Esophagus mucosa (tissue), 1 donor: ENCODE measurements around the gene SND1. TPM values are rescaled to one million over a fixed set of nuclear protein-coding genes. Genes with fewer than 3 reads are reported as not detected.

Source experiments
- ATAC-seq: fragments of 200-7000 bp; cut with Tn5 transposase; one replicate; pipeline ENCODE4 v1.9.1; 2020
- total RNA-seq: library from RNA; stranded (reverse); gene quantifications from one replicate; pipeline ENCODE4 v1.2.4, GENCODE V29; 2023
- donor health status: DM: yes; HTN: yes; CAD: no.

The SND1 gene
- 115 TPM for total RNA-seq

- peak; percentile 99 for ATAC-seq
These were observed at the start of gene SND1 for GRCh38 chr7:127651556-127652332. Gene SND1, plus strand, starts transcription at chr7:127652194. Its CDS starts 180 bp downstream, at chr7:127652374.

DNA sequence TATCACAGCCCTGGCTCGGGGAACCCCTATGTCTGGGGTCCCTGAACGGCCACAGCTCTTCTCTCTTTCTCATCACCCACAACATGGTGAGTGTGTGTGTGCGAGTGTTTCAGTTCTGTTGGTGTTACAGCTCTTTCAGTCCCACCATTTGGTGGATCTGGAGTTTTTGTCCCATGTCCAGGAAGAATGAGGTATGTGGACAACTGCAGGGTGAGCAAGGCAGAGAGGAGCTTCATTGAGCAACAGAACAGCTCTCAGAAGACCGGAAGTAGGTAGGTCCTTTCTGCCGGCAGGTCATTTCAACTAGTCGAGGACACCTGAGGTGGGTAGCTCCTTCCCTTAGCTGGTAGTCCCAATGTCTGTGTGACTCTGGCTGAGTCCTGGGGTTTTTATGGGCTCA lies 43.5 kb upstream of the SND1 start:
- ATAC-seq, result no peak

DNA sequence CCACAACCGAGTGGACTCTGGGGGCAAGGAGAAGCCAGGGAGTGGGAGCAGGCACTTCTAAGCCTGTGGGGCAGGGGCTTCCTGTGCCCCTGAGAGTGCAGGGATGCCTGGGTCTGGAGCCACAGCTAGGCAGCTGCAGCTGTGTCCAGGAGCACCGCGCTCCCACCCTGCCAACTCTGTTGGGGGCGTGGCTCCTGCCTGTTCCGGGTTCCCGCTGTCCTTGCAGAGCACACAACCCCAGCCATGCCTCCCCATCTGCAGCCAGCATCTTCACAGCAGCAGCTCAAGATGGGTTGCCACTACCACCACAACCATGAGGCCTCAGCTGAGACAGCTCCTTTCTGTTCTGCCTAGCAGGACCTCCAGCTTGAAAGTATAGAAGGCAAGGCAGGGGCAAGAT lies 42.7 kb upstream of the SND1 start:
- no peak for ATAC-seq

- no peak for ATAC-seq
These were observed 39.7 kb upstream of the SND1 start for GRCh38 chr7:127612263-127612662.

- no peak for ATAC-seq
These were observed 35.3 kb upstream of the SND1 start for GRCh38 chr7:127616724-127617123.

- ATAC-seq, result no peak
These were observed 34.0 kb upstream of the SND1 start, which contains the start of gene PAX4 for GRCh38 chr7:127618042-127618441. Gene PAX4, minus strand, starts transcription at chr7:127618142. Its CDS starts 2,214 bp downstream, at chr7:127615928.

- no peak for ATAC-seq
These were observed 33.2 kb upstream of the SND1 start for GRCh38 chr7:127618775-127619174.

DNA sequence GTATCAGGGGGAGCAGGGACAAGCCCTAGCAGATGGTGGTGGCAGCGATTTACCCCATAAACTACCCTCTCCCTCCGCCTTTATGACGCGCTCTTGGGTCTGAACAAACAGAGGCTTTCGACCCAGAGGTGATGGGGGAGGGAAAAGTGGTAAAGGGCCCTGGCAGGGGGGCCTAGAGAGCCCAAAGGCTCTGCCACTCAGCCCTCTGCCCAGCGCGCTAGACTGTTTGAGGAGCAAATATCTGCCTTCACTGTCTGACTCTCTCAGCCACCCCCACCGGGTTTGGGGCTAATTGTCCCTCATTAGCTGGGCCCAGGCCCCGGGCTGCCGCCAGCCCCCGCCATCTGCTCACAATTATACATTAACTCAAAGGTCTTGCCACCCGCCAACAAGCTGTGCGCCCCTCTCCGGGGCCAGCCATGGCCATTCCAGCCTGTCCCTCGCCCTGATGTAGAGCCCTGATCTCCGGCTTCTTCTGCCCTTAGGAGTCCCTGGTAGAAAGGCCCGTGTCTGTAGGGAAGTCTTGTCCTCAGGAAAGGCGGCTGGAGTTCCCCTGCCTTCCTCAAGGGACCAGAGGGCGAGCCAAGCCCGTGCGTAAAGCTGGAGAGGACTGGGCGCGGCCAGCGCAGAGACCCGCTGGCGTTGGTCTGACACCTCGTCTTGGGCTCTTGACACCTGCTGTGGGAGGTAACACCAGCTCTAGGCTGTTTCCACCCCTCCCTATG lies 32.2 kb upstream of the SND1 start:
- ATAC-seq, result no peak

GRCh38 chr7:127620406-127621233 lies 31.4 kb upstream of the SND1 start:
- no peak for ATAC-seq

DNA sequence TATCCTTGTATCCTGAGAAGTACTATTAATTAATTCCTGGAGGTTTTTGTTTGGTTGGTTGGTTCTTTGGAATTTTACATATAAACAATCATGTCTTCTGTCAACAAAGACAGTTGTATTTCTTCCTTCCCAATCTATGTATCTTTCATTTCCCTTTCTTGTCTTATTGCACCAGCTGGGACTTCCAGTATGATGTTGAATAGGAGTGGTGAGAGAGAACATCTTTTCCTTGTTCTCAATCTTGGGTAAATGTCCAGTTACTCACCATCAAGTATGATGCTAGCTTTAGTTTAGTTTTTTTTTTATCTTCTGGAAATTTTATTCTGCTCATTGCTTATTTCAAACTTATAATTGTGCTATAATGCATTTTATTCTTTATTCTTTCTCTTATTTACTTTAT lies 26.7 kb upstream of the SND1 start:
- no peak for ATAC-seq

GRCh38 chr7:127628445-127628844 lies 23.5 kb upstream of the SND1 start:
- ATAC-seq, result no peak

GRCh38 chr7:127629268-127629854 lies 22.6 kb upstream of the SND1 start:
- no peak for ATAC-seq

DNA sequence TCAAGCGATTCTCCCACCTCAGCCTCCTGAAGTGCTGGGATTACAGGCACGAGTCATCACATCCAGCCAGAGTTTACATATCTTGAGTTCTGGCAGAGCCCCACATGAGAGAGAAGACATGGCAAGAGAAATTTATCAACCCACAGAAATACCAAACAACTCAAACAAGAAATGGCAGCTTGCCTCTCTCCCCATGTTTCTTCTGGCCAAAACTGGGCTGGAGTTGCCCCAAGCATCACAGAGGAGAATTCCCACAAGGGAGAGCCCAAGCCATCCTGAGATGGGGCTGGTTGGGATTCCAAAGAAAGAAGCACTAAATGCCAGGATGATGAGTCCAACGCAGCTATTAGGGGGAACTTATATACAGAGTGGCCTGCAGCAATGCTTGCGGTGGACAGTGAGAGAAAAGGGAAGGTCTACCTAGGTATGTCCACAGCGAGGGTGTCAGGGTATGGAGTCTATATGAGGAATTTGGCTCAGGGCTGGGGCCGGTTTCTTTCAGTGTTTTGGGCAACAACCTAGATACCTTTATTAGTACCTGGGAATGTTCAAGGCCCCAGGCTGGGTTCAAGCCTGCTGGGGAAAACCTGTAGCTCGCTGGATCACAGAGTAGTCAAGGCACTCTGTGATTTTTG lies 19.6 kb upstream of the SND1 start:
- ATAC-seq, result no peak

DNA sequence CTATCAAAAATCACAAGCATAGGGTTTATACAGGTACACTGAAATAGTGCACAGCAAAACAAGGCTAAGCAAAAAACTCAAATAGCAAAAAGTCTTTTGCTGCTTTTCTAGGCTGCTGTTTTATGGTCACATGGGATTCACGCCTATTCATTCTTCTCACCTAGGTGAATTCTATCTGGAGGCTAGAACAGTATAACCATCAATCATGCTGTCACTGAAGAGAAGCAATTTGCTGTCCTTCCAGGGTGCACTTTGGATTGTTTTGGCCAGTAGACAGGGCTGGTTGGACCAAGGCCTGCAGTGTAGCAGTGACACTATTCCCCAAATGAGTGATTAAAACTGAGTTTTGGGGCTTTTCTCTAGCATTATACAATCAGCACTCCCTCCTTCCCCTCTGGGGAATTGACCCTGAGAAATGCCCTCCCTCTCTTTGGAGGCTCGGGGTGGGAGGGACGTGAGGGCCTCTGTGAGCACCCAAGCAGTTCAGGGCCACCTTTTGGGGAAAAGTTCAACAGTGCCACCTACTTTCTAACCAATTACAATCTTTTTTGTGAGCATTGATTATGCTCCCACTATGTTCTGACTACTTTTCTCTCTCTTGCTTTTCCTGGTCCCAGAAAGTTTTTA lies 16.2 kb upstream of the SND1 start:
- ATAC-seq, result no peak

GRCh38 chr7:127638197-127638596 lies 13.8 kb upstream of the SND1 start:
- ATAC-seq, result no peak

DNA sequence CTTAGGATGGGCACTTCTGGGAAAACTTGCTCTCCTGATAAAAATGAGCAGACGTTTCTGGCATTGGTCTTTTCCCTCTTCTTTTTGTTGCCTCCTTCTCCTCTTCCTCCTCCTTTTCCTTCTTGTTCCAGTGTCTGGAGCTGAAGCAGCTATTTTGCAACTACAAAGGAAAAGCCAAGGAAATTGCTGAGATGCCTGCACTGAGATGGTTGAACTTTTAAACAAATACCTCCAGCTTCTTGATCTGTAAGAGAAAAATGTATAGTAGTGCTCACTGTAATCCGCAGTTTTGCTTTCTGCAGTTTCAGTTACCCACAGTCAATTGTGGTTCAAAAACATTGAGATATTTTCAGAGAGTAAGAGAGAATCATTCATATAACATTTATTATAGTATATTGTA lies 7.5 kb upstream of the SND1 start:
- ATAC-seq, result no peak

DNA sequence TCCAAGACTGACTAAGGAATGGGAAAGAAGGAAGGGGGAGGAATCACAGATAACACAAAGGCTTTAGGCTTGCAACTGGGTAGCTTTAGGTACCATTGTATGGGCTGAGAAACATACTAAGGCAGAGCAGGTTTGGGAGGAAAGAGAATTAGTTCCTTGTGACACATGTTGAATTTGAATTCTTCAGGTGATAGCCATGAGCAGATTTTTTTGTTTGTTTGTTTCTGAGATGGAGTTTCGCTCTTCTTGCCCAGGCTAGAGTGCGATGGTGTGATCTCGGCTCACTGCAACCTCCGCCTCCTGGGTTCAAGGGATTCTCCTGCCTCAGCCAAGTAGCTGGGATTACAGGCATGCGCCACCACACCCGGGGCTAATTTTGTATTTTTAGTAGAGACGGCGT lies 4.4 kb upstream of the SND1 start:
- no peak for ATAC-seq

DNA sequence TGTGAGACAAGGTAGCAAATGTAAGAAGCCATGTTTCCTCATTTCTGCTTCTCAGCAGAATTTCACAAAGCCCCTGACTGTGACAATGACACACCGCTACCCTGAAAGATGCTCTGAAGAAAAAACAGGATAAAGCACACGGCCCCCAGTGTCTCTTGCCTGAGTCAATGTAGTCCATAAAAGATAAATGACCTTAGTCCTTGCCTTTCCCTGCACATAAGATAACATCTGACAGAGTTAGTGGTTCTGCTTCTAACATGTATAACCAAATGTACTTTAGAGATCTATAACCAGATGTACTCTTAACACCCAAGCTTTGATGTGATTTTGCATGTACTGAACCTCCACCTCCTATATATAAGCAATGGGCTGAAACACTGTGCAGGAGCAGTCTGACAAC lies 3.0 kb upstream of the SND1 start:
- no peak for ATAC-seq

DNA sequence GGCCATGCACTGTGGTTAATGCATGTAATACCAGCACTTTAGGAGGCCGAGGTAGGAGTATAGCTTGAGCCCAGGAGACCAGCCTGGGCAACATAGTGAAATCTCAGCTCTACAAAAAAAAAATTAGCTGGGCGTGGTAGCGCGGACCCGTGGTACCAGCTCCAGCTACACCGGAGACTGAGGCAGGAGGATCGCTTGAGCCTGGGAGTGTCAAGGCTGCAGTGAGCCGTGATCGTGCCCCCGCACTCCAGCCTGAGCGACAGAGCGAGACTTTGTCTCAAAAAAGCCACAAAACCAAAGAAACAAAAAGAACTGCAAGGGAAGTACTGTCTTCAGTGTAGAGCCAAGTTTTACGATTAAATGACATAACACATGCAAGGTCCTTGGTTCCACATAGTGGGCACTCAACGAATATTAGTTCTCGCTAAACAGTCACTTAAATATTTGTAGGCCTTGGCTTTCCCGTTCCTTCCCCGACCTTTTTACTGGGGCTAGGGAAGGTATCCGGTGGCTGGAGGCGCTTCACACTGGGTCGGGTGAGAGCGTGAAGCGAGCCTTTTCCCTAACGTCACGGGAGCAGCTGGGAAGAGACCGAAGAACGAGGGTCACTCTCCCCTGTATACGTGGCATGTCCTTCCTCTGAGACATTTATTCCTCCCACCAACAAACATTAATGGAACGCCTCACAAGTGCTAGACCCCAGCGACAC lies 993 bp upstream of the SND1 start:
- ATAC-seq, result no peak

DNA sequence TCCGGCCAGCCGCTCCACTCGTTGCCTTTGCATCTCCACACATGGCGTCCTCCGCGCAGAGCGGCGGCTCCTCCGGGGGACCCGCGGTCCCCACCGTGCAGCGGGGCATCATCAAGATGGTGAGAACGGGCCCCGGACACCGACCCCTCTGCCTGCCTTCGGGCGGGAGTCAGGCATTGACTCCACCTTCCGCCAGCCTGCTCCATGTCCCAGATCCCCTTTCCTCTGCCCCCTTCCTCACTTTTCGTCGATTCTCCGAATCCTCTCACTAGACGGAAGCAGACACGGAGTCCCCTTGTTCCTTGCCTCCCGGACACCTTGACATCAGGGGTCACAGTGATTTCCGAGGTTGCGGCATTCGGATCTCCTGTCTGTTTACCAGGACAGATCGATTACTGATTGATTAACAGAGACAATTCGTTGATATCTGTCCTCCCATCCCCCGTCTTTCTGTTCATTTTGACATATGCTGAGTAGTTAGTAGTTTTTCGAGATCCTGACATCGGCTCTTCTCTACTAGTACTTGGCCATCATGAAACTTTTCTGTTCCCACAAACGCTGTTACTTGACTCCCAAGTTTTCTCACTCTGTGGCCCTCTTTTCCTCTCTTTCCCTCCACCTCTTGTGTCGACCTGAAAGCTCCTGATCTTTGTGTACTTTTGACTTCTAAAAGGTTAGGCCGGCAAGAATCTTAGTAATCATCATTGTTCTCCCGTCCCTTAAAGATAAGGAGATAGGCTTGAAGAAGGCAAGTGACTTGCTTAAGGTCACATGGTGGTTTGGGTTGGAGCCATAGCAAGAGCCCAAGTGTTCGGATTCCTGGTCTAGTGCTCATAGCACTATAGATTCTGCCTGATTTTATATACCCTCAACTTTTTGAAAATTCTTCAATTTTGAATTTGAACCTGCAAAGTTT lies 597 bp downstream of the SND1 start:
- peak; percentile 15 for ATAC-seq
